Ovary (tissue), 3 donors: ENCODE data around the gene USF2.

Source experiments
- POLR2A ChIP-seq: fragments of 450-650 bp; IDR thresholded peaks from one replicate; pipeline ENCODE4 v1.6.1; 2017; ENCODE audit warnings: antibody characterized with exemption, mild to moderate bottlenecking, moderate library complexity
- TF ChIP-seq, protein P1 (sequence below), 3 donors: fragments of 450-650 bp in 2 of 3; fragments of 200-600 bp in 1 of 3; IDR thresholded peaks; one replicate each; pipeline versions ENCODE4 v1.5.1 to v1.8.0; 2016 to 2022; ENCODE audit warnings: antibody characterized with exemption in 3 of 3, mild to moderate bottlenecking in 1 of 3
- donor health status: DM: no; HTN: no; CAD: no.

DNA sequence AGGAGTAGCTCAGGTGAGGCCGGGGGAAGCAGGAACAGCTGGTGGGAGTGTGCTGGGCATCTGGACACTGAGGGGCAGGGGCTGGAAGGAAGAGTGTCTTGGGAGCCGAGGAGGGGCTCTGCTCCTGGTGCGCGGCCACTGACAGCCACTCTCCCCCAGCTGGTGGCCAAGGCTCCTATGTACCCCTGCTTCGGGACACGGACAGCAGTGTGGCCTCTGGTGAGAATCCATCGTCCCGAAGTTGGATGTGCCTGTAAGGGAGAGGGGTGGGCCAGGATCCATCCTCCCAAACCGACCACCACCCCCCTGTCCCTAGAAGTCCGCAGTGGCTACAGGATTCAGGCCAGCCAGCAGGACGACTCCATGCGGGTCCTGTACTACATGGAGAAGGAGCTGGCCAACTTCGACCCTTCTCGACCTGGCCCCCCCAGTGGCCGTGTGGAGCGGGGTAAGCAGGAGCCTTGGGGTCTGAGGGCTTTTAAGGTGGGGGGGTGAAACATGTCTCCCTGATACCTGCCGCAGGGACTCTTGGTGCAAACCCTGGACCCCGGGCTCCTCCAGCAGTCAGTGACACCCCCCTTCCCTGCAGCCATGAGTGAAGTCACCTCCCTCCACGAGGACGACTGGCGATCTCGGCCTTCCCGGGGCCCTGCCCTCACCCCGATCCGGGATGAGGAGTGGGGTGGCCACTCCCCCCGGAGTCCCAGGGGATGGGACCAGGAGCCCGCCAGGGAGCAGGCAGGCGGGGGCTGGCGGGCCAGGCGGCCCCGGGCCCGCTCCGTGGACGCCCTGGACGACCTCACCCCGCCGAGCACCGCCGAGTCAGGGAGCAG, 2.0 kb upstream of the USF2 start:
- TF ChIP-seq POLR2A: no peak
- TF ChIP-seq, protein P1, sequence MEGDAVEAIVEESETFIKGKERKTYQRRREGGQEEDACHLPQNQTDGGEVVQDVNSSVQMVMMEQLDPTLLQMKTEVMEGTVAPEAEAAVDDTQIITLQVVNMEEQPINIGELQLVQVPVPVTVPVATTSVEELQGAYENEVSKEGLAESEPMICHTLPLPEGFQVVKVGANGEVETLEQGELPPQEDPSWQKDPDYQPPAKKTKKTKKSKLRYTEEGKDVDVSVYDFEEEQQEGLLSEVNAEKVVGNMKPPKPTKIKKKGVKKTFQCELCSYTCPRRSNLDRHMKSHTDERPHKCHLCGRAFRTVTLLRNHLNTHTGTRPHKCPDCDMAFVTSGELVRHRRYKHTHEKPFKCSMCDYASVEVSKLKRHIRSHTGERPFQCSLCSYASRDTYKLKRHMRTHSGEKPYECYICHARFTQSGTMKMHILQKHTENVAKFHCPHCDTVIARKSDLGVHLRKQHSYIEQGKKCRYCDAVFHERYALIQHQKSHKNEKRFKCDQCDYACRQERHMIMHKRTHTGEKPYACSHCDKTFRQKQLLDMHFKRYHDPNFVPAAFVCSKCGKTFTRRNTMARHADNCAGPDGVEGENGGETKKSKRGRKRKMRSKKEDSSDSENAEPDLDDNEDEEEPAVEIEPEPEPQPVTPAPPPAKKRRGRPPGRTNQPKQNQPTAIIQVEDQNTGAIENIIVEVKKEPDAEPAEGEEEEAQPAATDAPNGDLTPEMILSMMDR (IDR thresholded peaks at IDR 0.05): no peak
